Fibroblast of the aortic adventitia (primary cell): ENCODE results near the gene ATG2A. TPM values are rescaled to one million over a fixed set of nuclear protein-coding genes. Genes with fewer than 3 reads are reported as not detected.

Experiments
- DNase-seq: peaks from one replicate; pipeline ENCODE4 v3.0.0-alpha.2; 2010; ENCODE audit warnings: low read depth
- H3K4me3 ChIP-seq: 2 replicates; pipeline ENCODE4 v1.5.1; 2011; ENCODE audit warnings: low read depth, mild to moderate bottlenecking, control low read depth, low read length, moderate library complexity
- small RNA-seq: library from RNA; depleted of rRNA; stranded (forward); fragments of <200 nt; gene quantifications from one replicate; pipeline ENCODE3, GENCODE V24; 2012
- total RNA-seq: library from RNA; depleted of rRNA; stranded (reverse); fragments of >200 nt; gene quantifications from 2 replicates; pipeline ENCODE4 v1.2.3, GENCODE V29; 2012; ENCODE audit warnings: low replicate concordance
- TF ChIP-seq, protein P1 (sequence below): IDR thresholded peaks from 2 replicates; pipeline ENCODE4 v1.5.1; 2011; ENCODE audit warnings: mild to moderate bottlenecking, low read length, control low read depth, inconsistent platforms; ENCODE audit not compliant: insufficient read depth

Gene ATG2A
- total RNA-seq, 1 donor: 18.8 TPM

DNA sequence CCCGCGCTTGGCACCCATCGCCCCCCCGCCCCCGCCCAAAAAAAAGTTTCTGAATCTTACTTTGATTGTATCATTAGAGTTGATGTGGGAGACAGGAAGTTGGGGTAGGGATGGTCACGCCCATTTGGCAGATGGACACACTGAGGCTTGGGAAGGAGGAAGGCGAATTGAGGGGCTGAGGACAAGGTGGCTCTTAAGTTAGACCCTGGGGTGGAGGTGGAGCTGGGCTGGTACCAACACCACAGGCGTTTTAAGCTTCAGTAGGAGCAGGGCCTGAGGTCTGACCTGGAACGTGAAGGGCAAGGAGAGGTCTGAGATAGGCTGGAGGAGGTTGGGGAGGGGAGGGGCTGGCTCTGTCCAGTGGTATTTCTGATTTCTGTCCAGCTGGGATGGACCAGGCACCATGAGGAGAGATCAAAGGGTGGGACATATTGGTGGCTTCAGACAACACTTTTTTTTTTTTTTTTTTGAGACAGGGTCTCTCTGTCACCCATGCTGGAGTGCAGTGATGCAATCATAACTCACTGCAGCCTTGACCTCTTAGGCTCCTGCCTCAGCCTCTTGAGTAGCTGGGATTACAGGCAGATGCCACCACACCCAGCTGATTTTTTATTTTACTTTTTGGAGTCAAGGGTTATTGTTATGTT is 71.8 kb downstream of the ATG2A start:
- H3K4me3 ChIP-seq: no peak overlapping the region
- TF ChIP-seq, protein P1, sequence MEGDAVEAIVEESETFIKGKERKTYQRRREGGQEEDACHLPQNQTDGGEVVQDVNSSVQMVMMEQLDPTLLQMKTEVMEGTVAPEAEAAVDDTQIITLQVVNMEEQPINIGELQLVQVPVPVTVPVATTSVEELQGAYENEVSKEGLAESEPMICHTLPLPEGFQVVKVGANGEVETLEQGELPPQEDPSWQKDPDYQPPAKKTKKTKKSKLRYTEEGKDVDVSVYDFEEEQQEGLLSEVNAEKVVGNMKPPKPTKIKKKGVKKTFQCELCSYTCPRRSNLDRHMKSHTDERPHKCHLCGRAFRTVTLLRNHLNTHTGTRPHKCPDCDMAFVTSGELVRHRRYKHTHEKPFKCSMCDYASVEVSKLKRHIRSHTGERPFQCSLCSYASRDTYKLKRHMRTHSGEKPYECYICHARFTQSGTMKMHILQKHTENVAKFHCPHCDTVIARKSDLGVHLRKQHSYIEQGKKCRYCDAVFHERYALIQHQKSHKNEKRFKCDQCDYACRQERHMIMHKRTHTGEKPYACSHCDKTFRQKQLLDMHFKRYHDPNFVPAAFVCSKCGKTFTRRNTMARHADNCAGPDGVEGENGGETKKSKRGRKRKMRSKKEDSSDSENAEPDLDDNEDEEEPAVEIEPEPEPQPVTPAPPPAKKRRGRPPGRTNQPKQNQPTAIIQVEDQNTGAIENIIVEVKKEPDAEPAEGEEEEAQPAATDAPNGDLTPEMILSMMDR: no peak
- DNase-seq: no peak

Small RNA genes lying within 50 kb of the gene (small RNA-seq; reads per million reads assigned to genes)
- gene MIR6749 (not detected), gene MIR6750 (not detected)

Other genes starting within 250 kb of the ATG2A start
- gene NRXN2, start 194.0 kb downstream of the ATG2A start, total RNA-seq: 3.3 and 3.4 TPM in 2 replicates
- gene RASGRP2, start 173.1 kb downstream of the ATG2A start, total RNA-seq: 0.25 TPM in 1 of 2 replicates, not detected in the other
- 0.63 and 1.7 TPM in 2 replicates for gene PYGM, start 157.2 kb downstream of the ATG2A start, total RNA-seq
- 150 and 183 TPM in 2 replicates for gene SF1, start 138.7 kb downstream of the ATG2A start, total RNA-seq
- 9.6 and 11.4 TPM in 2 replicates for gene MAP4K2, start 114.0 kb downstream of the ATG2A start, total RNA-seq
- 6.2 and 15.9 TPM in 2 replicates for gene MEN1, start 106.7 kb downstream of the ATG2A start, total RNA-seq
- 0.08 and 0.09 TPM in 2 replicates for gene CDC42BPG, start 72.6 kb downstream of the ATG2A start, total RNA-seq
- gene EHD1, start 38.6 kb downstream of the ATG2A start, total RNA-seq: 68.1 and 113 TPM in 2 replicates
- 7.9 and 9.3 TPM in 2 replicates for gene PPP2R5B, start 7.5 kb upstream of the ATG2A start, total RNA-seq
- not detected in 2 replicates for gene GPHA2, start 18.7 kb upstream of the ATG2A start, total RNA-seq
- not detected in 2 replicates for gene MAJIN, start 54.9 kb upstream of the ATG2A start, total RNA-seq
- 0.25 and 0.45 TPM in 2 replicates for gene BATF2, start 79.8 kb upstream of the ATG2A start, total RNA-seq
- gene ARL2, start 97.0 kb upstream of the ATG2A start, total RNA-seq: 14.9 and 97.9 TPM in 2 replicates
- gene SNX15, start 110.2 kb upstream of the ATG2A start, total RNA-seq: 11.1 and 17.4 TPM in 2 replicates
- gene SAC3D1, start 124.0 kb upstream of the ATG2A start, total RNA-seq: 13.0 and 19.1 TPM in 2 replicates
- gene NAALADL1, start 141.3 kb upstream of the ATG2A start, total RNA-seq: 9.7 and 11.5 TPM in 2 replicates
- 2.5 and 19.3 TPM in 2 replicates for gene CDCA5, start 166.8 kb upstream of the ATG2A start, total RNA-seq
- gene ZFPL1, start 167.0 kb upstream of the ATG2A start, total RNA-seq: 9.6 and 42.5 TPM in 2 replicates
- 211 and 336 TPM in 2 replicates for gene VPS51, start 179.0 kb upstream of the ATG2A start, total RNA-seq
- 9.2 and 10.0 TPM in 2 replicates for gene TM7SF2, start 194.7 kb upstream of the ATG2A start, total RNA-seq
- 9.9 and 30.4 TPM in 2 replicates for gene ZNHIT2, start 200.5 kb upstream of the ATG2A start, total RNA-seq
- gene FAU, start 204.9 kb upstream of the ATG2A start, total RNA-seq: 239 and 640 TPM in 2 replicates
- gene MRPL49, start 205.1 kb upstream of the ATG2A start, total RNA-seq: 24.2 and 34.7 TPM in 2 replicates
- 10.4 and 24.3 TPM in 2 replicates for gene SYVN1, start 217.3 kb upstream of the ATG2A start, total RNA-seq